Caco-2 (cell line): Measurements from ENCODE around the gene TTYH3. TPM values are rescaled to one million over a fixed set of nuclear protein-coding genes. Genes with fewer than 3 reads are reported as not detected.

Experiments
- BruUV-seq: library from RNA; stranded (reverse); fragments of 400-500 nt; replicated peaks from 2 replicates; lab custom pipeline; 2021; lab: Mats Ljungman, UMichigan
- CTCF ChIA-PET: fragments of 300-600 bp; sonication (Branson Sonifier 250); formaldehyde crosslinking; loops from one replicate; lab custom pipeline; 2022; ENCODE audit warnings: antibody characterized with exemption; lab: Charles Lee
- POLR2A ChIA-PET: fragments of 300-600 bp; sonication (Branson Sonifier 250); formaldehyde crosslinking; loops from one replicate; lab custom pipeline; 2022; ENCODE audit warnings: antibody characterized with exemption; lab: Charles Lee
- DNase-seq, 2 experiments: peaks; one replicate each; pipeline versions ENCODE4 v3.0.0 to v3.0.0-alpha.2; 2020 to 2022
- H3K27me3 ChIP-seq: replicated peaks from 2 replicates; pipeline ENCODE4 v1.6.0; 2011; ENCODE audit warnings: low read length; ENCODE audit not compliant: control insufficient read depth, insufficient read depth
- H3K36me3 ChIP-seq: 2 replicates; pipeline ENCODE4 v1.5.1; 2011; ENCODE audit warnings: low read length; ENCODE audit not compliant: control insufficient read depth, insufficient read depth
- H3K4me1 ChIP-seq: fragments of 250-450 bp; sonication (Bioruptor Pico); 2 replicates; pipeline ENCODE4 v1.5.1; 2020; ENCODE audit warnings: mild to moderate bottlenecking
- H3K4me3 ChIP-seq: 2 replicates; pipeline ENCODE4 v1.5.1; 2011; ENCODE audit warnings: low read depth, mild to moderate bottlenecking, control low read depth, low read length
- H3K9me3 ChIP-seq: fragments of 250-450 bp; sonication (Bioruptor Pico); 2 replicates; pipeline ENCODE4 v1.5.1; 2020; ENCODE audit warnings: mild to moderate bottlenecking, moderate library complexity
- H3K27ac Mint-ChIP-seq: one replicate; pipeline ENCODE4 v1.8.0; 2022; ENCODE audit warnings: mixed read lengths; ENCODE audit not compliant: unreplicated experiment
- H3K27me3 Mint-ChIP-seq: one replicate; pipeline ENCODE4 v1.8.0; 2022; ENCODE audit warnings: mixed read lengths; ENCODE audit not compliant: insufficient read depth, unreplicated experiment
- H3K36me3 Mint-ChIP-seq: one replicate; pipeline ENCODE4 v1.8.0; 2022; ENCODE audit warnings: mild to moderate bottlenecking, mixed read lengths; ENCODE audit not compliant: insufficient read depth, unreplicated experiment
- H3K4me1 Mint-ChIP-seq: one replicate; pipeline ENCODE4 v1.8.0; 2022; ENCODE audit warnings: low read depth, mixed read lengths; ENCODE audit not compliant: unreplicated experiment
- H3K4me3 Mint-ChIP-seq: one replicate; pipeline ENCODE4 v1.8.0; 2022; ENCODE audit warnings: mild to moderate bottlenecking, moderate library complexity, mixed read lengths; ENCODE audit not compliant: unreplicated experiment
- H3K9me3 Mint-ChIP-seq: one replicate; pipeline ENCODE4 v1.8.0; 2022; ENCODE audit warnings: mixed read lengths; ENCODE audit not compliant: unreplicated experiment
- CTCF ChIP-seq, 2 experiments: fragments of 200-600 bp in 1 of 2; IDR thresholded peaks; 1 replicate in 1 of 2; 2 replicates in 1 of 2; pipeline versions ENCODE4 v1.5.1 to v1.8.0; 2011 to 2022; ENCODE audit warnings: antibody characterized with exemption in 1 of 2, control low read depth in 1 of 2, inconsistent platforms in 1 of 2, low read depth in 1 of 2, low read length in 1 of 2, mild to moderate bottlenecking in 1 of 2, moderate library complexity in 1 of 2; ENCODE audit not compliant: insufficient read depth in 1 of 2, severe bottlenecking in 1 of 2, unreplicated experiment in 1 of 2
- intact Hi-C: fragments of 100-400 bp; cut with micrococcal nuclease; formaldehyde crosslinking; loops from one replicate; pipeline ENCODE4 v1.10.0; 2022; ENCODE audit not compliant: unreplicated experiment
- total RNA-seq: library from RNA; stranded (reverse); gene quantifications from 2 replicates; pipeline ENCODE4 v1.2.3, GENCODE V29; 2022

Gene TTYH3
- total RNA-seq, 1 experiment from 2014 or later, result 57.3 TPM

DNA sequence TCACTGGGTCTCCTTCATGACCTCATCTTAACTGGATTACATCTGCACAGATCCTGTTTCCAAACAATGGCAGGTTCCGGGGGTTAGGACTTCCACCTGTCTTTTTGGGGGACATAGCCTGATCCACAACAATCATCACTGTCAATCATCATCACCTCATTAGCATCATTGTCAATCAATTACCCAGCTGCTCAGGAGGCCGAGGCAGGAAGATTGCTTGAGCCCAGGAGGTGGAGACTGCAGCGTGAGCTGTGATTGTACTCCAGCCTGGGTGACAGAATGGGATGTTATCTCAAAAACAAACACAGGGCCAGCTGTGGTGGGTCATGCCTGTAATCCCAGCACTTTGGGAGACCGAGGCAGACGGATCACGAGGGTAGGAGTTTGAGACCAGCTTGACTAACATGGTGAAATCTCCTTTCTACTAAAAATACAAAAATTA, 74.9 kb downstream of the TTYH3 start:
- BruUV-seq, result no TSS peak
- peaks cover 18% of the 10 kb centered on the region for H3K36me3 Mint-ChIP-seq
- H3K4me1 Mint-ChIP-seq, result no peaks in the 10 kb centered on the region
- Histone ChIP-seq H3K4me1 (no peaks in the 10 kb centered on the region), H3K9me3 (no peaks in the 10 kb centered on the region), H3K36me3 (no peaks in the 10 kb centered on the region), H3K4me3 (no peak overlapping the region), H3K27me3 (no peaks in the 10 kb centered on the region)
- no peaks in the 10 kb centered on the region for H3K9me3 Mint-ChIP-seq
- H3K27ac Mint-ChIP-seq, result no peak overlapping the region
- ChIA-PET CTCF (no interaction called here), POLR2A (no interaction called here)
- intact Hi-C loops, result no loop called here
- H3K27me3 Mint-ChIP-seq, result no peaks in the 10 kb centered on the region
- TF ChIP-seq CTCF (IDR thresholded peaks at IDR 0.05; ENCODE audit: insufficient read depth in 1 of 2, low read depth in 1 of 2, low read length in 1 of 2, severe bottlenecking in 1 of 2, unreplicated experiment in 1 of 2), result no peak
- DNase-seq, result no peak
- H3K4me3 Mint-ChIP-seq, result no peak overlapping the region

GRCh38 chr7:2707481-2707880, 75.7 kb downstream of the TTYH3 start:
- intact Hi-C loops, result no loop called here
- Histone ChIP-seq H3K27me3 (no peaks in the 10 kb centered on the region), H3K9me3 (no peaks in the 10 kb centered on the region), H3K4me3 (no peak overlapping the region), H3K36me3 (no peaks in the 10 kb centered on the region), H3K4me1 (no peaks in the 10 kb centered on the region)
- Mint-ChIP-seq H3K27ac (no peak overlapping the region), H3K27me3 (no peaks in the 10 kb centered on the region), H3K9me3 (no peaks in the 10 kb centered on the region), H3K4me3 (no peak overlapping the region), H3K4me1 (no peaks in the 10 kb centered on the region), H3K36me3 (peaks cover 19% of the 10 kb centered on the region)
- no peak for DNase-seq
- ChIA-PET POLR2A (interaction anchor here (0.5 kb wide), 1 partner anchor 282 kb away, joined by 3 read pairs; no protein-coding TSS in a partner anchor), CTCF (interaction anchor here (0.6 kb wide), 2 partner anchors 37 to 133 kb away, joined by 3 read pairs; no protein-coding TSS in a partner anchor)
- BruUV-seq, result no TSS peak
- no peak for TF ChIP-seq CTCF (IDR thresholded peaks at IDR 0.05; ENCODE audit: insufficient read depth in 1 of 2, low read depth in 1 of 2, low read length in 1 of 2, severe bottlenecking in 1 of 2, unreplicated experiment in 1 of 2)

DNA sequence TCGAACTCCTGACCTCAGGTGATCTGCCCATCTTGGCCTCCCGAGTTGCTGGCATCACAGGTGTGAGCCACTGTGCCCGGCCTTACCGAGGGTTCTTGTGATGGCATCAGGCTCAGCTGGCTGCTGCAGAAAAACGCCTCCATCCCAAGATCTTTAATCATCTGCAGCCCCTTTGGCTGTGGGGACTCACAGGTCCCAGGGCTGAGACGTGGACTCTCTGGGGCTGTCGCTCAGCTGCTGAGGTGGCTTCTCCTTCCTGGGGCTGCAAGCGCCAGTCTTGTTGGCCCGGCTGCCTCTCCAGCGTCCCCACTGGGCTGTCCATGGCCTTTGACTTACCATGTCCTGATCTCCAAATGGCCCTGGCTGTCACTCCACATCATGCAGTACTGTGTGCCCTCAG, 76.3 kb downstream of the TTYH3 start:
- H3K27me3 Mint-ChIP-seq, result no peaks in the 10 kb centered on the region
- DNase-seq, result no peak
- Histone ChIP-seq H3K9me3 (no peaks in the 10 kb centered on the region), H3K4me1 (no peaks in the 10 kb centered on the region), H3K27me3 (no peaks in the 10 kb centered on the region), H3K4me3 (no peak overlapping the region), H3K36me3 (no peaks in the 10 kb centered on the region)
- POLR2A ChIA-PET, result no interaction called here
- no peaks in the 10 kb centered on the region for H3K9me3 Mint-ChIP-seq
- no peak overlapping the region for H3K4me3 Mint-ChIP-seq
- no peaks in the 10 kb centered on the region for H3K4me1 Mint-ChIP-seq
- CTCF ChIA-PET, result interaction anchor here (0.6 to 1.0 kb wide), 2 partner anchors 11 to 37 kb away, joined by 3 read pairs; no protein-coding TSS in a partner anchor
- BruUV-seq, result no TSS peak
- TF ChIP-seq CTCF (IDR thresholded peaks at IDR 0.05; ENCODE audit: insufficient read depth in 1 of 2, low read depth in 1 of 2, low read length in 1 of 2, severe bottlenecking in 1 of 2, unreplicated experiment in 1 of 2), result no peak
- H3K36me3 Mint-ChIP-seq, result peaks cover 25% of the 10 kb centered on the region
- intact Hi-C loops, result no loop called here
- no peak overlapping the region for H3K27ac Mint-ChIP-seq
